GM10266 (cell line): ENCODE data around the gene CCER1.
A peak's percentile ranks its signal among the peaks of the same experiment; 100 is the strongest.

ENCODE experiments used
- DNase-seq: peaks from one replicate; pipeline ENCODE4 v3.0.0; 2012; ENCODE audit errors: extremely low spot score
- CTCF ChIP-seq: IDR thresholded peaks from 2 replicates; pipeline ENCODE4 v1.5.1; 2012; ENCODE audit warnings: mild to moderate bottlenecking, low read depth; ENCODE audit not compliant: control insufficient read depth, insufficient read depth; ENCODE audit errors: missing control alignments

CCER1 gene

GRCh38 chr12:90943255-90943654, 11.7 kb downstream of the CCER1 start:
- no peak for TF ChIP-seq CTCF
- DNase-seq: no peak

GRCh38 chr12:90940872-90941499, 14.0 kb downstream of the CCER1 start:
- no peak for DNase-seq

GRCh38 chr12:90939382-90939781, 15.6 kb downstream of the CCER1 start:
- DNase-seq: no peak
- TF ChIP-seq CTCF: no peak

More at GRCh38 chr12:90940872-90941499, 14.0 kb downstream of the CCER1 start:
- peak; percentile 54 for TF ChIP-seq CTCF

GRCh38 chr12:90938451-90938850, 16.5 kb downstream of the CCER1 start:
- no peak for TF ChIP-seq CTCF
- DNase-seq: no peak

GRCh38 chr12:90937651-90938050, 17.3 kb downstream of the CCER1 start:
- no peak for DNase-seq
- no peak for TF ChIP-seq CTCF

- TF ChIP-seq CTCF: no peak
- no peak for DNase-seq
These were observed 18.6 kb downstream of the CCER1 start for GRCh38 chr12:90936230-90937005.

GRCh38 chr12:90925562-90925961, 29.4 kb downstream of the CCER1 start:
- TF ChIP-seq CTCF: no peak
- DNase-seq: no peak
